AG04450 (cell line): ENCODE results near the gene TPSB2. TPM values are rescaled to one million over a fixed set of nuclear protein-coding genes. Genes with fewer than 3 reads are reported as not detected.

Experiments used
- CTCF ChIA-PET: fragments of 300-600, 350-600 bp; formaldehyde crosslinking; extraction: SDS; loops from one replicate; lab custom pipeline; 2022; ENCODE audit warnings: antibody characterized with exemption, inconsistent platforms; lab: Charles Lee
- POLR2A ChIA-PET: fragments of 350-600 bp; formaldehyde crosslinking; extraction: SDS; loops from one replicate; lab custom pipeline; 2021; ENCODE audit warnings: antibody characterized with exemption, inconsistent platforms; lab: Yijun Ruan, JAX
- DNase-seq: peaks from one replicate; pipeline ENCODE4 v3.0.0-alpha.2; 2011; ENCODE audit warnings: low read depth, low spot score
- H3K27ac ChIP-seq: one replicate; pipeline ENCODE4 v1.5.1; 2012; ENCODE audit warnings: low read depth, low read length, control low read depth
- H3K27me3 ChIP-seq: one replicate; pipeline ENCODE4 v1.6.0; 2012; ENCODE audit warnings: low read length; ENCODE audit not compliant: control insufficient read depth, insufficient read depth
- H3K4me3 ChIP-seq: 2 replicates; pipeline ENCODE4 v1.5.1; 2011; ENCODE audit warnings: mild to moderate bottlenecking, low read depth, low read length, control low read depth
- H3K9me3 ChIP-seq: 2 replicates; pipeline ENCODE4 v1.5.1; 2012; ENCODE audit warnings: low read length; ENCODE audit not compliant: control insufficient read depth, insufficient read depth
- CTCF ChIP-seq: IDR thresholded peaks from 2 replicates; pipeline ENCODE4 v1.5.1; 2011; ENCODE audit warnings: low read depth, low read length, control low read depth, inconsistent platforms
- polyA plus RNA-seq: library from polyadenylated mRNA; depleted of rRNA; stranded (reverse); fragments of >200 nt; gene quantifications from 2 replicates; pipeline ENCODE4 v1.2.3, GENCODE V29; 2011

Gene TPSB2
- polyA plus RNA-seq, 1 experiment: not detected

GRCh38 chr16:1184980-1185379 is 45.0 kb downstream of the TPSB2 start:
- Histone ChIP-seq H3K27me3 (no peaks in the 10 kb centered on the region), H3K27ac (no peak overlapping the region), H3K9me3 (peaks cover 31% of the 10 kb centered on the region), H3K4me3 (no peak overlapping the region)
- ChIA-PET CTCF (interaction anchor here (0.6 kb wide), 1 partner anchor 84 kb away, joined by 3 read pairs; no protein-coding TSS in a partner anchor), POLR2A (no interaction called here)
- TF ChIP-seq CTCF: no peak
- DNase-seq: no peak

- ChIA-PET CTCF (no interaction called here), POLR2A (no interaction called here)
- Histone ChIP-seq H3K27me3 (no peaks in the 10 kb centered on the region), H3K9me3 (peaks cover 31% of the 10 kb centered on the region), H3K27ac (no peak overlapping the region), H3K4me3 (no peak overlapping the region)
- no peak for TF ChIP-seq CTCF
- no peak for DNase-seq
Measured at GRCh38 chr16:1184156-1184868, 45.7 kb downstream of the TPSB2 start.

GRCh38 chr16:1182950-1183907 is 46.8 kb downstream of the TPSB2 start:
- TF ChIP-seq CTCF: no peak
- Histone ChIP-seq H3K27me3 (no peaks in the 10 kb centered on the region), H3K9me3 (peaks cover 29% of the 10 kb centered on the region), H3K27ac (peak overlapping the region; percentile 52), H3K4me3 (no peak overlapping the region)
- peak; percentile 10 for DNase-seq
- ChIA-PET CTCF (no interaction called here), POLR2A (interaction anchor here (0.6 to 1.0 kb wide), 2 partner anchors 32 to 119 kb away, joined by 5 to 6 read pairs; no protein-coding TSS in a partner anchor)

- ChIA-PET CTCF (interaction anchor here (1.2 kb wide), 1 partner anchor 79 kb away, joined by 3 read pairs; no protein-coding TSS in a partner anchor), POLR2A (interaction anchor here (0.6 to 1.0 kb wide), 3 partner anchors 8 to 120 kb away, joined by 3 to 6 read pairs (median 5); no protein-coding TSS in a partner anchor)
- H3K27ac ChIP-seq: peak overlapping the region; percentile 52
- H3K27me3 ChIP-seq: no peaks in the 10 kb centered on the region
- no peak for TF ChIP-seq CTCF
- peak; percentile 58 for DNase-seq
- H3K9me3 ChIP-seq: peaks cover 26% of the 10 kb centered on the region
- H3K4me3 ChIP-seq: no peak overlapping the region
Measured at GRCh38 chr16:1182316-1182671, 47.7 kb downstream of the TPSB2 start.
